Activated T-helper 1 cell treated with anti-CD3 and anti-CD28 coated beads, Interleukin-2, amount 50 U/mL, for 16 hours (primary cell): ENCODE results near the gene MRPL20.
"Not testable (repeated sequence)": the region's sequence is repeated elsewhere in the genome, so short reads cannot be mapped to it uniquely, and the experiment has no call there.

ENCODE experiments used
- DNase-seq, 2 donors: peaks; one replicate each; pipeline ENCODE4 v3.0.0-alpha.2; 2020; ENCODE audit warnings: low read depth in 1 of 2, low spot score in 1 of 2

Gene MRPL20

DNA sequence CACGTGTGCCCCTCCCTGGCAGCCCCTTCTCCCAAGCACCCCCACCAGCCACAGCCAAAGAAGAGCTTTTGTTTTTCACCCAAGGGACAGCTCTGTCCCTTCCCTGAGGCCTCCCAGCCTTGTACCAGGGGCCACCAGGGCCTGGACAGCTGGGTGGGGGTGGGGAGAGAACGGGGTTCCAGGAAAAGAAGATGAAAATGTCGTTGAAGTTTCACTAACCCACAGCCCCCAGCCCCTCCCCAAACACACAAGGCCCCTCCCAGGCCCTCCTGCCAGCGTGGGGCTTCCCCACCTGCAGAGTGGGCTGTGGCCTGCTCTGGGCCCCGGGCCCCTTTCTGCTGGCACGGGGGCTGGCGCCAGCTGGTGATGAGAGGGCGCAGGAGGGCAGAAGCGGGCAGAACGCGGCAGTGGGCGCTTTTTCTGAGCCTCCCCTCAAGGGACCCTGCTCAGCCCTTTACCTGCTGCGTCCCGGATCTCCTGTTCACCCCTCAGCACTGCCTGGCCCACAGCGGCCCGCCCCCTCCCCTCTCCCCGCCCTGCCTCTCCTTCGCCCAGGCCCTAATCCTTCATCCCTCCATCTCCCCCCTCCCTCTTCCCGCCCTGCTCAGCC lies 19.5 kb upstream of the MRPL20 start:
- DNase-seq: no peak

DNA sequence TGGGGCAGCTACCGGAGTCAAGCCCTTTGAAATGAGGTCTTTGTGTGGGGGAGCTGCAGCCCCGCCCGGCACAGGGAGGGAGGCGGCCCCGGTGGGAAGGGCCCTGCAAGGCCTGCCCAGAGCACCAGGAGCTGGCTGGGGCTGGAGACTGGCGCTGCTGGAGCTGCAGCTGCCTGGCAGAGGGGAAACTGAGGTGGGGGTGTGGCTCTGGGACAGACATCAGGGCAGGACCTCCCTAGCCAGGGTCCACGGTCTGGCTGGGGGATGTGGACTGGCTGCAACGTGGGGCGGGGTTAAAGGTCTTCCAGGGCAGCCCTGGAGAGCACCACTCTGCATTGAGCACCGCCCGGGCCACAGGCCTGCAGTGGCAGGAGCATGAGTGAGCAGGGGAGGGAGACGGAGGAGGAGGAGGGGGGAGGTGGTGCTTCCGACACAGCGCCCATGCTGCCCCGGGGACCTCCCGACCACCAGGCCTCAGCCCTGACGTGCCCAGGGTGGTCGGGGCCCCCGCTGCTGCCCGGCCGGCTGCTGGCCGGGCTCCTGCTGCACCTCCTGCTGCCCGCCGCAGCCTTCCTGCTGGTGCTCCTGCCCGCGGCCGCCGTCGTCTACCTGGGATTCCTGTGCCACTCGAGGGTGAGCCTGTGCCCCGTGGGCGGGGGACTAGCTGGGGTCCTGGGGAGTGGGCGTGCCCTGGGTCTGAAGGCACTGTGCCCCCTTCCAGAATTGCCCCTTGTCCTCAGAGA lies 18.8 kb upstream of the MRPL20 start:
- DNase-seq: no peak

DNA sequence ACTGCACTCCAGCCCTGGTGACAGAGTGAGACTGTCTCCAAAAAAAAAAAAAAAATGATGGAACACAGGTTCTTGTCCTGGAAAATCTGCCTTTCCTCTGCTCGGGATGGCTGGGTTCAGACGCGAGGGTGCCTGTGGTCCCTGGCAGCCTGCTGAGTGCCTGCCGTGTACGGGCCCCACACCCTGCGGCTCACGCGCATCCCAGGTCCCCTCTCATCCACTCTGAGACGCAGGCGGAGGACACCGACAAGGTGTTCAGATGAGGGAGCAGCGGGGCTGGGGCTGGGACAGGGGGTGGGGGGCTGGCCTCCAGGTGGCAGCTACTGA lies 18.3 kb upstream of the MRPL20 start:
- DNase-seq: no peak

DNA sequence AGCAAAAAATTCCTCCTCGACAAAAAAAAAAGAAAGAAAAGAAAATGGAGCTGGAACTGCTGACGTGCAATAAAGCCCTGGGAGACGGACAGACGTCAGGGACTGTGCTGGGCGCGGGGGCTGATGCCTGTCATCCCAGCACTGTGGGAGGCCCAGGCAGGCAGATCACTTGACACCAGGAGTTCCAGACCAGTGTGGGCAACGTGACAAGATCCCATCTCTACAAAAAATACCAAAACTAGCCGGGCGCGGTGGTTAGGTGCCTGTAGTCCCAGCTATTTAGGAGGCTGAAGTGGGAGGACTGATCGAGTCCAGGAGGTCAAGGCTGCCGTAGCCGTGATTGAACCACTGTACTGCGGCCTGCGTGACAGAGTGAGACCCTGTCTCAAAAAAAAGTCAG lies 17.6 kb upstream of the MRPL20 start:
- DNase-seq: no peak

DNA sequence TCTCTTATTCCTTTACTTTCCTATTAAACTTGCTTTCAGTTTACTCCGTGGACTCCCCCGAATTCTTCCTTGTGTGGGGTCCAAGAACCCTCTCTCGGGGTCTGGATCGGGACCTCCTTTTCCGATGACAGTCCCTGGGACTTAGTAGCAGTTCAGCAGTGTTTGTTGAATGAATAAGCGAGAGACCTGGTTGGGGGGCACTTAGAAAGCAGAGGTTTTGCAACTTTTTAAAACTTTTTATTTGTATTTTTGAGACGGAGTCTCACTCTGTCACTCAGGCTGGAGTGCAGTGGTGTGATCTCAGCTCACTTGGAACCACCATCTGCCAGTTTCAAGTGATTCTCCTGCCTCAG lies 16.1 kb upstream of the MRPL20 start:
- no peak for DNase-seq

DNA sequence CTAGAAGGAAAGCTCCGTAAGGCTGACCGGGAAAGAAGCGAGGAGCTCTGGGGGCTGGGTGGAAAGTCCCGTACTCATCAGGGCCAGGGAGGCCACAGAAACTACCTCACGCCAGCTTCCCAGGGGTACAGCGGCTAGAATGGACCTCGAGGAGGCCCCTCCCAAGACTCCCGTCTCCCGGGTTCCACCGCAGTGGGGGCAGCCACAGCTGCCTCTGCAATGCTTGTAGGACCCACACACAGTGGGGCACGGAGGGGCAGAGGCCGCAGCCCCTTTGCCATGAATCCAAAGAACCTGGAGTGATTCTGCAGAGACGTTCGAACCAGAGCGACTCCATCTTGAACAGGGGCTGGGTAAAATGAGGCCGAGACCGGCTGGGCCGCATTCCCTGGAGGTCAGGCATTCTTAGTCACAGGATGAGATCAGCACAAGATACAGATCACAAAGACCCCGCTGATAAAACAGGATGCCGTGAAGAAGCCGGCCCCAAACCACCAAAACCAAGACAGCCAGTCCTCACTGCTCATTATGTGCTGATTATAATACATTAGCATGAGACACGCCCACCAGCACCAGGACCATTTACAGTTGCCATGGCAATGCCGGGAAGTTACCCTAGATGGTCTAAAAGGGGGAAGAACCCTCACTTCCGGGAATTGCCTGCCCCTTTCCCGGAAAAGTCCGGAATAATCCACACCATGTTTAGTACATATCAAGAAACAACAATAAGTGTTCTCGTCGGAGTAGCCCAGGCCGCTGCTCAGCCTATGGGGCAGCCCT lies 15.6 kb upstream of the MRPL20 start:
- no peak for DNase-seq

DNA sequence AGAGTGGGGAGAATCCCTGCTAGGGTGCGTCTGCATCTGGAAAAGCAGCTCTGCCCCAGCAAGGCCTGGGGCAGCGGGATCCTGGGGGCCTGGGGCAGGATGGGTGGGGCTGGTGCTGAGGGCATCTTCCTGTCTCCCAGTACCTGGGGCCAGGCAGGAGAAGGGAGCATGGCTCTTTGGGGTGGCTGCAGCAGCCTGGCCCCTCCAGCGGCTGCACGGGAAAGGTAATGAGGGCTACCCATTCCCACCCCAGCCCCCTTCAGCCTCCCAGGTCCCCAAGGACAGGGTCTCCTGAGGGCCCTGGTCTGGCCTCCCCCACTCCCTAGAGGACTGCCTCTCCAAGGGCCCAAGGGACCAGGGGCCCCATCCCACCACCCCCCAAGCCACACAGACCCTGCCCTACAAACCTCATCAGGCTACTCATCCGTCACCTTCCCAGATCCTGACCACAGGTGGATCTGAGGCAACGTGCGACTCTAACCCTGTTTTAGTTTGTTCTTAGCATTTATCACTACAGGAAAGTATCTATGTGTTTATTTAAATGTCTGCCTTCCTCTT lies 14.9 kb upstream of the MRPL20 start:
- DNase-seq: no peak

DNA sequence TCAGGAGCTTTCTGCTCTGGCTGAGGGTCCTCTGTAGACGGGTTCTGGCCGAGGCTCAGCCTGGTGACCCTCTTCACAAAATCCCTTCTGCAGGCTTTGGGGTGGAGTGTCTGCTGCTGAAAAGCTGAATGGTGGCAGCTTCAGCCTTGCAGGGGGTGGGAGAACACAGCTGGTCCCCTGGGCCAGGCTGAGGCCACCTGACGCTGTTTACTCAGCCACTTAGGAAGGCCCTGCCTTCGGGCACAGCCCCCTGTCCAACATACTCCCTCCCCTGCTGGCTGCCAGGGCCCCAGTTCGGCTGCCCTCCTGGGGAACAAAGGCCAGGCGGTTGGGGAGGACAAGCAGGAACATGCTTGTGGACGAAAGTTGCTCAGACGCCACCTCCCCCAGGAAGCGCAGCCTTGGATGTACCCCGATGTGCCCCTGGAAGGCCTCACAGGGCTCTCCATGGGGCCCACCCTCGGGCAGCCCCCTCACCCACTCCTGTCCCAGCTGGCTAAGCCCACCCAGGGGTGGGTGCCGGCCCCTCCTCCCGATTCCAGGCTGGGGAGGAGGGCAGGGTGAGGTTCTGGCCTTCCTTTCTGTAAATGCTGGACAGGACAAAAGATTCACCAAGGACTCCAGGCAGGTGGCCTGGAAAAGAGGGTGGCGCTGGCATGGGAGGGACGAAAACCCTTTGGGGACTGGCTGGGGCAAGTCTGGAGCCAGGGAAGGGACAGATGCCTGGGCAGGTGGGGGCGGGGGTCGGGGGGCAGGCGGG lies 14.2 kb upstream of the MRPL20 start, which contains the start of gene ANKRD65:
ANKRD65 (minus strand) TSS at position 130 of the 760 bp plus-strand sequence. CDS start 271 bp downstream, outside the sequence.
- no peak for DNase-seq

DNA sequence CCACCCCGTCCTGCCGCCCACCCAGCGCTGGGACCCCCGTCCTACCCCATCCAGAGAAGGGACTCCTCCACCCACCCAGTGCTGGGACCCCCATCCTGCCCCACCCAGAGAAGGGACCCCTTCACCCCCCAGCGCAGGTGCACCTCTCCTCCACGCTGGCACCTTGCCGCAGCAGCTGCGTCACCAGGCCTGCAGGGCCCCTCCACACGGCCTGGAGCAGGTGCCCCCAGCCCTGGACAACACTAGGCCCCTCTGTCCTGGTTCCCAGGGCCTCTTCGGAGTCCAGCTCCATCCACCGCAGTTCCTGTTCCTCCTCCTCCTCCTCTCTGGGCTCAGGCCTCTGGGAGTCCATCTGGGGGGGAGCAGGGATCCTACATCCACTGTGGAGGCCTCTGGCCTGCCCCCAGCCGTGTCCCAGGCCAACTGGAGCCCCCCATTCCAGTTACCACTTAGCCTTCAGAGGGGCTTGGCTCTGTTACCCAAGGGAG lies 13.6 kb upstream of the MRPL20 start:
- no peak for DNase-seq

DNA sequence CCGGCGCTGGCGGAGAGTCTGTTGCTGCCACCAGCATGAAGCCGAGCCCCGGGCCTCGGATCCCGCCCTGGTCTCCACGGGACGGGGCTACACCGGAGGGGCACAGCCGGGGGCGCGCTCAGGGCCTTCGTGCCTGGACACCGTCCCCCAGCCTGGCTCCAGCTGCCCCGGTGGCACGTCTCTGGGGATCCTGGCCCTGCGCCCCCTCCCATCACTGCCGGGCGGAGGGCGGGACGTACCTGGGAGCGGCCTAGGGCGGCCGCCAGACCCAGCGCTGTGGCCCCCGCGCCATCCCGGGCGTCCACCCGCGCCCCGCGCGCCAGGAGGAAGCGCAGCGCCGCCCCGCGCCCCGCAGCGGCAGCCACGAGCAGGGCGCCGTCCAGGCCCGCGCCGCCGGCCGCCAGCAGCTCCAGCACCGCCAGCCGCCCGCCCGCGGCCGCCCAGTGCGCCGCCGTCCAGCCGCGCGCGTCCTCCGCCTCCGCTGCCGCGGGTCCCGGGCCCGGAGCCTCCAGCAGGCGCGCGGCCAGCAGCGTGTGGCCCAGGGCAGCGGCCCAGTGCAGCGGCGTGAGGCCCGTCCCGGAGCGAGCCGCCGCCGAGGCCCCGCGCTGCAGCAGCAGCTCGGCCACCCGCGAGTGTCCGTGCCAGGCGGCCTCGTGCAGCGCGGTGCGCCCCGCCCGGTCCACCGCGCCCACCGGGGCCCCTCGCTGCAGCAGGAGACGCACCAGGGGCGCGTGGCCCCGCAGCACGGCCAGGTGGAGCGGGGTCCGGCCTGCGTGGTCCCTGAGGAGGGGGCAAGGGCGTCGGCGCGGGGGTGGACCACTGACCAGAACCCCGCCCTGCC lies 12.9 kb upstream of the MRPL20 start:
- no peak for DNase-seq

DNA sequence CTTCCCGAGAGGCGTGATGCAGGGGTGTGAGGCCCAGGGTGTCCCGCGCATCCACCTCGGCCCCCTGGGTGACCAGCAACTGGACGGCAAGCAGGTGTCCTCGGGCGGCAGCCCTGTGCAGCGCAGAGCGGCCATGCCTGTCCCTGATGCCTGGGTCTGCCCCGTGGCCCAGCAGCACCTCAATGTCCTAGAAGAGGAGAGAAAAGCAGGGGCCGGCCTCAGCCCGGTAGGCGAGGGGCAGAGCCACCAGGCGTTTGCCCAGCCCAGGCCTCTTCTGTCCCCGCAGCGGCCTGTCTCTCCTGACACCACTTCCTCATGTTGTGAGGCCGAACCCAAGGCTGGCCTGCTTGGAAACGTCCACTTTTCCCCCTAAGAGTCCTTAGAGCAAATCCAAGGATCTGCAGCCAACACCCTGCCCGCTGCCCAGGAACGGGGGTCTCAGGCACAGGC lies 12.3 kb upstream of the MRPL20 start:
- DNase-seq: no peak

DNA sequence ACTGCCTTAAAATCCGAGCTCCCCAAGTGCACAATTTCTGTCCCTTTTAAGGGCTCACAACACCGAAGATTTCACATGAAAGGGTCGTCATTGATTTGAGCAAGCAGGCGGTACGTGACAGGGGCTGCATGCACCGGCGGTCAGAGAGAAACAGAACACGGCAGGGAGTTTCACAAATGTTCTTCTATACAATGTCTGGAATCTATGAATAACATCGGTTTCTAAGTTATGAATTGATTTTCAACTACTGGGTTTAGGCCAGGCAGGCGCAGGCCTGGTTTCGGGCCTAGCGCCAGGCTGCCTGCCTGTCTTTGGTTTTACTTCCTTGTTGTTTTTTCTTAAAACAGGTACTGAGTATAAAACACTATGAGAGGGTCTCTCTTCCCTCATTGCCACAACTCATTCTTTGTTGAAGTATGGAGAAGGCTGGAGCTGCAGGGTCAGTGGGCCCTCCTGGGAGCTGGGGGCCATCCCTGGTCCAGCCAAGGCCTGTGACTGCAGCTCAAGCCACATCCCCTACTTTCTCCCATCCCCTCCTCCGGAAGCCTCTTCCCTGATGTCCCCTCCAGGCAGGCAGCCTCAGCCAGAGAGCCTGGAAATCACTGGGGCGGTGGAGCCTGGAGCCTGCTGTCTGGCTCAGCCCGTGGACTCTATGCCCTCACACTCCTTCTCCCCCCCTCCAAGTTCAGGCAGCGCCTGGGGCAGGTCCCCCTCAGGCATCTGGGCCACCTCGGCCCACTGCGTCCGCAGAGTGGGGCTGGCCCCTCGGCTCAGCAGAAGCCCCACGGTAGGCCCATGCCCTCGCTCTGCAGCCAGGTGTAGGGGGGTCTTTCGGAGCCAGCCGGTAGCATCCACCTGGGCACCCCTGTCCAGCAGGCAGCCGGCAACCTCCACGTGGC lies 11.6 kb upstream of the MRPL20 start:
- DNase-seq: no peak

DNA sequence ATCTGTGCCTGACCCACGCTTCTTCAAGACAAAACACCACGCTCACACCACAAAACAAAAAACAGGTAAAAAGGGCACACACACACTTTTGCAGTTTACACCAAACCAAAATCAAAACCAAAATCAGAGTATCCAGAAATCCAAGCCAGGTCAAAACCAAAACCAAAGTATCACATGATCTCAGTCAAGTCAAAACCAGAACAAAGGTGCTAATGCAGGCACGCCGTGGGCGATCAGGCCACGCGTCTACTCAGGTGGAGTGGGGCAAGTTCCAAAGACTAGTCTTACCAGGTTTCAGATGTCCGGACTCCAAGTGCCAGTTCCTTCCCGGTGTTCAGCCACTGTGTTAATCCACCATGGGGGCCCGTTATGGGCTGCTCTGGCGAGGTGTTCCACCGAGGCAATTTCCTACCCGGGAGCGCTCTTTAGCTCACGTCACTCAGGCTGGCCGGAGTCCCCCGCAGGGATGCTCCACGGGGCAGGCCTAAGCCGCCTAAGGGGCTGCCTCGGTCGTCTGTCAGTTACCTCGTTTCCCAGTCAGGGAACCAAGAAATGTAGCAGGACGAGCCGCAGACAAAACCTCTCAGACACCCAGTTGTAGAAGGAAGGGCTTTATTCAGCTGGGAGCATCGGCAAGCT lies 10.9 kb upstream of the MRPL20 start:
- DNase-seq: not testable (repeated sequence)

DNA sequence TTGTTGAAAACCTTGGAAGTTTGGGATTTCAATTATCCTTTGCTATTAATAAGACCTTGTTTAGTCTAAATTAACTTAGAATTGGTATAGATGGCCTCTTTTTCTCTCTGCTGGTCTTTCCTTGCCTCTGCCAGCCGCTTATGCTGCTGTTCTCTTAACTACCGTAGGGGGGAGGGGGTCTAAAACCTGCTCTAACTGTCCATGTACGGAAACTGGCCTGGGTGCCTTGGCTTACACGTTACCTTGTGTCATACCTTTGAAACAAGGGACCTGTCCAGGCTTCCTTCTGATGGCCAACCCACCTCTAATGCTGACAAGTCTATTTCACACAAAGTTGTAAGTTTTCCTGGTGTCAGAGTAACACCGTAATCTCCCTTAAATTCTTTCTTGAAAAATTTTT lies 10.3 kb upstream of the MRPL20 start:
- not testable (repeated sequence) for DNase-seq

DNA sequence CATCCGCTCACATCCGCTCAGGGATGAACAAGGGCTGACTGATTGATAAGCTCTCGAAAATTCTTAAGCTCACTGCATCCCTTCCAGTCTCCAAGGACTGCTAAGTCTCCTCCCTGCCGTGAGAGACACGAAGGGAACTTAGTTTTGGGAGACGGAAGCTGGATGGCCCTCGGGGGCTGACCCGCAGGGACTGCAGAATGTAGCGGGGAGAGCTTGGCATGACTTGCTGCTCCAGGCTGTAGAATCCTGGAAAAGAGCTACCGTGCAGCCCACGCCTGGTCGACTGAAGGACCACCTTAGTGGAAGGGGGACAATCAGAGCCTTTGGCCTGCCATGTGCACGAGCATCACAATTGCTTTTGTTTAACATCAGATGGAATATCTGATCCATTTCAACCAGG lies 8.7 kb upstream of the MRPL20 start:
- no peak for DNase-seq

DNA sequence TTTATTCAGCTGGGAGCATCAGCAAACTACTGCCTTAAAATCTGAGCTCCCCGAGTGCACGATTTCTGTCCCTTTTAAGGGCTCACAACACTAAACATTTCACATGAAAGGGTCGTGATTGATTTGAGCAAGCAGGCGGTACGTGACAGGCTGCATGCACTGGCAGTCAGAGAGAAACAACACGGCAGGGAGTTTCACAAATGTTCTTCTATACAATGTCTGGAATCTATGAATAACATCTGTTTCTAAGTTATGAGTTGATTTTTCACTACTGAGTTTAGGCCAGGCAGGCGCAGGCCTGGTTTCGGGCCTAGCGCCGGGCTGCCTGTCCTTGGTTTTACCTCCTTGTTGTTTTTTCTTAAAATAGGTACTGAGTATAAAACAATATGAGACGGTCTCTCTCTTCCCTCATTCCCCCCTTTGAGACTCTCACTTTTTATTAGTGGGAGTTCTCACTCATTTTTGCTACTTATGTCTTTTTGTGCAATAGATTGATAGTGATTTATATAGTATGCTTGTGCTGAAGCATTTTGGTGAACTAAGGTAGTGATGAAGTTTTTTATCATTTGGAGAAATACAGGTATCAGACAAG lies 5.3 kb upstream of the MRPL20 start:
- not testable (repeated sequence) for DNase-seq

DNA sequence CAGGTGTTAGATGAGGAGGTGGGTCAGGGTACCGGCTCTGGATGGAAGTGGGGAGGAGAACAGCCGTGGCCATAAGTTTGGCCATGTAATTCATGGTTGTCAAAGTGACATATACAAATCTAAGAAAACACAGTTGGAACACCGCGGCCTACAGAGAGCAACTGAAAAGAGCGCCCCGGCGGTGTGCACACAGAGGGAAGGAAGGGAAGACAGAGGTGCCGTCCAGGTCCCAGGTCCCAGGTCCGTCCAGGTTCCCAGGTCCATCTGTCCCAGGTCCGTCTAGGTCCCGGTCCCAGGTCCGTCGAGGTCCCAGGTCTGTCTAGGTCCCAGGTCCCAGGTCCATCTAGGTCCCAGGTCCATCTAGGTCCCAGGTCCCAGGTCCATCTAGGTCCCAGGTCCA lies 4.5 kb upstream of the MRPL20 start:
- DNase-seq: no peak

DNA sequence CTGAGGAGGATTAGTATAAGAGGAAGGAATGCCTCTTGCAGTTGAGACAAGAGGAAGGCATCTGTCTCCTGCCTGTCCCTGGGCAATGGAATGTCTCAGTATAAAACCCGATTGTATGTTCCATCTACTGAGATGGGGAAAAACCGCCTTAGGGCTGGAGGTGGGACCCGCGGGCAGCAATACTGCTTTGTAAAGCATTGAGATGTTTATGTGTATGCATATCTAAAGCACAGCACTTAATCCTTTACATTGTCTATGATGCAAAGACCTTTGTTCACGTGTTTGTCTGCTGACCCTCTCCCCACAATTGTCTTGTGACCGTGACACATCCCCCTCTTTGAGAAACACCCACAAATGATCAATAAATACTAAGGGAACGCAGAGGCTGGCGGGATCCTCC lies 3.1 kb upstream of the MRPL20 start:
- not testable (repeated sequence) for DNase-seq
